Liver (tissue), 9 donors: Measurements from ENCODE around the gene MYO9B. TPM values are rescaled to one million over a fixed set of nuclear protein-coding genes. Genes with fewer than 3 reads are reported as not detected.
"Not testable (repeated sequence)": the region's sequence is repeated elsewhere in the genome, so short reads cannot be mapped to it uniquely, and the experiment has no call there.

Source experiments
- DNase-seq: peaks from one replicate; pipeline ENCODE4 v3.0.0-alpha.2; 2017; ENCODE audit warnings: low spot score
- H3K27ac ChIP-seq, 2 donors: one replicate each; pipeline ENCODE4 v1.7.0; 2013; ENCODE audit warnings: inconsistent platforms in 2 of 2, low read length in 2 of 2, control low read depth in 1 of 2, low read depth in 1 of 2, mild to moderate bottlenecking in 1 of 2
- H3K27me3 ChIP-seq, 4 donors: one replicate each; pipeline versions ENCODE4 v1.6.1 to v1.7.0; 2013; ENCODE audit warnings: low read length in 3 of 4, inconsistent platforms in 1 of 4, mild to moderate bottlenecking in 1 of 4, moderate library complexity in 1 of 4; ENCODE audit not compliant: control insufficient read depth in 4 of 4, insufficient read depth in 4 of 4
- H3K36me3 ChIP-seq, 4 donors: one replicate each; pipeline versions ENCODE4 v1.6.1 to v1.7.0; 2013; ENCODE audit warnings: low read length in 3 of 4, mild to moderate bottlenecking in 3 of 4, low read depth in 1 of 4, moderate library complexity in 1 of 4; ENCODE audit not compliant: control insufficient read depth in 4 of 4, insufficient read depth in 3 of 4
- H3K4me1 ChIP-seq, 4 donors: one replicate each; pipeline versions ENCODE4 v1.6.1 to v1.7.0; 2013; ENCODE audit warnings: low read length in 3 of 4, mild to moderate bottlenecking in 3 of 4, moderate library complexity in 1 of 4; ENCODE audit not compliant: control insufficient read depth in 4 of 4, insufficient read depth in 4 of 4
- H3K4me3 ChIP-seq, 3 donors: one replicate each; pipeline versions ENCODE4 v1.6.1 to v1.7.0; 2013; ENCODE audit warnings: low read length in 3 of 3, control low read depth in 1 of 3, low read depth in 1 of 3, mild to moderate bottlenecking in 1 of 3
- H3K9ac ChIP-seq, 2 donors: one replicate each; pipeline ENCODE4 v1.7.0; 2013; ENCODE audit warnings: low read length in 2 of 2, mild to moderate bottlenecking in 2 of 2, moderate library complexity in 2 of 2, control low read depth in 1 of 2, low read depth in 1 of 2
- H3K9me3 ChIP-seq, 4 donors: one replicate each; pipeline versions ENCODE4 v1.6.1 to v1.7.0; 2013; ENCODE audit warnings: low read length in 3 of 4; ENCODE audit not compliant: control insufficient read depth in 4 of 4
- CTCF ChIP-seq: fragments of 150-350 bp; IDR thresholded peaks from 2 replicates; pipeline ENCODE4 v1.5.1; 2017; ENCODE audit warnings: improper control_type of control experiment, low read depth, low read length; ENCODE audit not compliant: missing input control
- EGR1 ChIP-seq, 2 donors: IDR thresholded peaks; 2 replicates each; pipeline ENCODE4 v1.6.1; 2016 to 2018; ENCODE audit warnings: antibody characterized with exemption in 2 of 2, low read depth in 2 of 2
- FOXA1 ChIP-seq: IDR thresholded peaks from 2 replicates; pipeline ENCODE4 v1.6.1; 2016; ENCODE audit warnings: antibody characterized with exemption
- FOXA2 ChIP-seq: IDR thresholded peaks from 2 replicates; pipeline ENCODE4 v1.6.1; 2016; ENCODE audit warnings: antibody characterized with exemption
- GABPA ChIP-seq, 2 donors: IDR thresholded peaks in 1 of 2; conservative IDR thresholded peaks in 1 of 2; 2 replicates each; pipeline ENCODE4 v1.6.1; 2016; ENCODE audit warnings: antibody characterized with exemption in 2 of 2, mild to moderate bottlenecking in 1 of 2, moderate library complexity in 1 of 2
- HNF4A ChIP-seq, 2 donors: conservative IDR thresholded peaks; 2 replicates each; pipeline ENCODE4 v1.6.1; 2016; ENCODE audit warnings: antibody characterized with exemption in 2 of 2, mild to moderate bottlenecking in 2 of 2
- HNF4G ChIP-seq: IDR thresholded peaks from 2 replicates; pipeline ENCODE4 v1.6.1; 2016; ENCODE audit warnings: antibody characterized with exemption
- JUND ChIP-seq, 2 donors: IDR thresholded peaks; 2 replicates each; pipeline ENCODE4 v1.6.1; 2016; ENCODE audit warnings: antibody characterized with exemption in 2 of 2
- NR2F2 ChIP-seq: IDR thresholded peaks from 2 replicates; pipeline ENCODE4 v1.6.1; 2016; ENCODE audit warnings: antibody characterized with exemption
- REST ChIP-seq: IDR thresholded peaks from 2 replicates; pipeline ENCODE4 v1.6.1; 2016; ENCODE audit warnings: antibody characterized with exemption, mild to moderate bottlenecking
- RXRA ChIP-seq, 2 donors: IDR thresholded peaks; 2 replicates each; pipeline ENCODE4 v1.6.1; 2017 to 2018; ENCODE audit warnings: antibody characterized with exemption in 2 of 2, mild to moderate bottlenecking in 1 of 2
- SP1 ChIP-seq: IDR thresholded peaks from 2 replicates; pipeline ENCODE4 v1.6.1; 2018; ENCODE audit warnings: antibody characterized with exemption, mild to moderate bottlenecking
- TAF1 ChIP-seq: conservative IDR thresholded peaks from 2 replicates; pipeline ENCODE4 v1.6.1; 2016; ENCODE audit warnings: antibody characterized with exemption, mild to moderate bottlenecking
- YY1 ChIP-seq: IDR thresholded peaks from 2 replicates; pipeline ENCODE4 v1.6.1; 2016; ENCODE audit warnings: antibody characterized with exemption, mild to moderate bottlenecking
- WGBS: extraction: QIAGEN DNeasy Blood & Tissue Kit; methylation state at CpG from one replicate; pipeline ENCODE4 v1.1.7; 2013; 5-methylcytosine and 5-hydroxymethylcytosine counted together
- polyA plus RNA-seq, 2 donors: library from polyadenylated mRNA; stranded (reverse) in 1 of 2; unstranded in 1 of 2; fragments of 200-250 nt in 1 of 2; fragments of >200 nt in 1 of 2; fragmentation: Nextera tagmentation in 1 of 2; extraction: Ambion mirVana in 1 of 2; gene quantifications; one replicate each; pipeline versions ENCODE4 v1.2.1 to v1.2.3, GENCODE V29; 2013 to 2015
- total RNA-seq, 2 donors: library from RNA; depleted of rRNA; stranded (reverse); fragments of >200 nt; gene quantifications; one replicate each; pipeline ENCODE4 v1.2.3, GENCODE V29; 2014
- TF ChIP-seq, protein P1 (sequence below): IDR thresholded peaks from 2 replicates; pipeline ENCODE4 v1.6.1; 2016; ENCODE audit warnings: antibody characterized with exemption
- TF ChIP-seq, protein P2 (sequence below): IDR thresholded peaks from 2 replicates; pipeline ENCODE4 v1.6.1; 2016; ENCODE audit warnings: antibody characterized with exemption
- donor health status: healthy.
- donor health status: healthy.
- donor health status: healthy.
- donor health status: healthy.
- donor health status: healthy.

Gene MYO9B
- total and polyA plus RNA-seq, 4 donors, result 9.1 to 32.5 (median 21.0) TPM

- TF ChIP-seq REST (peak; percentile 78), HNF4A (conservative IDR thresholded peaks at IDR 0.05) (peak; percentile 89 to 91), FOXA1 (peak; percentile 87), SP1 (peak; percentile 98), HNF4G (peak; percentile 69), JUND (IDR thresholded peaks at IDR 0.05) (peak; percentile 68 to 90), FOXA2 (peak; percentile 86), NR2F2 (peak; percentile 58)
- TF ChIP-seq, protein P1, sequence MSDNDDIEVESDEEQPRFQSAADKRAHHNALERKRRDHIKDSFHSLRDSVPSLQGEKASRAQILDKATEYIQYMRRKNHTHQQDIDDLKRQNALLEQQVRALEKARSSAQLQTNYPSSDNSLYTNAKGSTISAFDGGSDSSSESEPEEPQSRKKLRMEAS, result peak; percentile 92
Measured at GRCh38 chr19:17138937-17139598, 63.5 kb downstream of the MYO9B start (continued).

DNA sequence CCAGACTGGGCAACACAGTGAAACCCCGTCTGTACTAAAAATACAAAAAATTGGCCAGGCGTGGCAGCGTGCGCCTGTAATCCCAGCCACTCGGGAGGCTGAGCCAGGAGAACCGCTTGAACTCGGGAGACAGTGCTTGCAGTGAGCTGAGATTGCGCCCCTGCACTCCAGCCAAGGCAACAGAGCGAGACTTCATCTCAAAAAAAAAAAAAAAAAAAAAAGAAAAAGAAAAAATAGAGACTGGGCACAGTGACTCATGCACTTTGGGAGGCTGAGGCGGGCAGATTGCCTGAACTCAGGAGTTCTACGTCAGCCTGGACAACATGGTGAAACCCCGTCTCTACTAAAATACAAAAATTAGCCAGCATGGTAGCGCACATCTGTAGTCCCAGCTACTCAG lies 69.2 kb downstream of the MYO9B start:
- DNase-seq, H3K27ac ChIP-seq, H3K4me3 ChIP-seq, H3K36me3 ChIP-seq, H3K9ac ChIP-seq, H3K9me3 ChIP-seq, H3K27me3 ChIP-seq, H3K4me1 ChIP-seq: not testable (repeated sequence)
- 93% methylated on average over 13 of the region's 13 CpGs for WGBS

- no peak overlapping the region for H3K27ac ChIP-seq
- H3K4me1 ChIP-seq, result no peaks in the 10 kb centered on the region
- TF ChIP-seq SP1 (no peak), REST (no peak), YY1 (no peak), TAF1 (no peak), GABPA (IDR thresholded peaks at IDR 0.05 in 1 of 2, conservative IDR thresholded peaks at IDR 0.05 in 1 of 2) (no peak), NR2F2 (no peak), HNF4A (conservative IDR thresholded peaks at IDR 0.05) (no peak), CTCF (no peak), EGR1 (IDR thresholded peaks at IDR 0.05; ENCODE audit: low read depth in 2 of 2) (no peak), JUND (IDR thresholded peaks at IDR 0.05) (no peak), FOXA2 (no peak), RXRA (IDR thresholded peaks at IDR 0.05) (no peak)
- TF ChIP-seq, protein P2, sequence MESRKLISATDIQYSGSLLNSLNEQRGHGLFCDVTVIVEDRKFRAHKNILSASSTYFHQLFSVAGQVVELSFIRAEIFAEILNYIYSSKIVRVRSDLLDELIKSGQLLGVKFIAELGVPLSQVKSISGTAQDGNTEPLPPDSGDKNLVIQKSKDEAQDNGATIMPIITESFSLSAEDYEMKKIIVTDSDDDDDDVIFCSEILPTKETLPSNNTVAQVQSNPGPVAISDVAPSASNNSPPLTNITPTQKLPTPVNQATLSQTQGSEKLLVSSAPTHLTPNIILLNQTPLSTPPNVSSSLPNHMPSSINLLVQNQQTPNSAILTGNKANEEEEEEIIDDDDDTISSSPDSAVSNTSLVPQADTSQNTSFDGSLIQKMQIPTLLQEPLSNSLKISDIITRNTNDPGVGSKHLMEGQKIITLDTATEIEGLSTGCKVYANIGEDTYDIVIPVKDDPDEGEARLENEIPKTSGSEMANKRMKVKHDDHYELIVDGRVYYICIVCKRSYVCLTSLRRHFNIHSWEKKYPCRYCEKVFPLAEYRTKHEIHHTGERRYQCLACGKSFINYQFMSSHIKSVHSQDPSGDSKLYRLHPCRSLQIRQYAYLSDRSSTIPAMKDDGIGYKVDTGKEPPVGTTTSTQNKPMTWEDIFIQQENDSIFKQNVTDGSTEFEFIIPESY, result no peak
- TF ChIP-seq, protein P1, result no peak
Measured at GRCh38 chr19:17145546-17146497, 70.2 kb downstream of the MYO9B start.

More at GRCh38 chr19:17145546-17146497, 70.2 kb downstream of the MYO9B start:
- no peak overlapping the region for H3K4me3 ChIP-seq
- DNase-seq, result no peak
- no peaks in the 10 kb centered on the region for H3K27me3 ChIP-seq
- H3K36me3 ChIP-seq, result peaks cover 3 to 9% (median 6%) of the 10 kb centered on the region in 4 donors
- 92% methylated on average over 7 of the region's 7 CpGs for WGBS
- H3K9me3 ChIP-seq, result no peaks in the 10 kb centered on the region
- no peak overlapping the region for H3K9ac ChIP-seq
